ENCODE data around the gene TBC1D22A.

Gene TBC1D22A

DNA sequence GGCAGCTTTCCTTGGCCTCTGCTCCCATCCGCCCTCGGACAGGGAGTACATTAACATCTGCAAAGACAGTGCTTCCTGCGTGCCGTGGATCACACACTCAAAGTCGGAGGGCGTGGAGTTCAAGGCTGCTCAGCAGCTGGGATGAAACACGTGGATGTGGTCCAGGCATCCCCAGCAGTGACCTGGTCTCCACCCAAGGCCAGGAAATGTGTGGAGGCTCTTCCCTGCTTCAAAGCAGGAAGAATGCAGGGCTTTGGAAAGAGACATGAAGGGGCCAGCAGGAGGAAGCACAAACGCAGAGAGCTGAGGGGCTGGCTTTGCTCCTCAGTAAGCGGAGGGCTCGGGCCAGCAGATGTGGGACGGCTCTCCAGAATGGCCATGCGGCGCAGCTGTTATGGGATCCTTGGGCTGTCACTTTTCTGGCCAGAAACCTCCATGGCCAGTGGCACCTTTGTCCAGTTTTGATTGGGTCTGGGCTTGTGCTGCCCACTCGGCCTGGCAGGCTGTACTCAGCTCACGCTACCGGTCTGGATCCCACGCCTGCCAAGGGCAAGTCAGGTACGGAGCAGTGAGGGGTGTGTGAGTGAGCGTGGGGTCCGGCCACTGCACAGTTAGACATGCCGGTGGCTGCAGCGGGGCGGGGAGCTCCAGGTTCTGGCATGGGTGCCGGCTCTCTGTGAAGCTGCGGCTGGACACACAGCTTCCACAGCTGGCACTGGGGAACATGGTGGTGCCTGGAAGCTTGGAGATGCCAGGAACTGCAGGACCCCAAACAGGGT, 438.0 kb downstream of the TBC1D22A start:
- no peak for DNase-seq (ENCODE audit: low read depth in 2 of 2)

DNA sequence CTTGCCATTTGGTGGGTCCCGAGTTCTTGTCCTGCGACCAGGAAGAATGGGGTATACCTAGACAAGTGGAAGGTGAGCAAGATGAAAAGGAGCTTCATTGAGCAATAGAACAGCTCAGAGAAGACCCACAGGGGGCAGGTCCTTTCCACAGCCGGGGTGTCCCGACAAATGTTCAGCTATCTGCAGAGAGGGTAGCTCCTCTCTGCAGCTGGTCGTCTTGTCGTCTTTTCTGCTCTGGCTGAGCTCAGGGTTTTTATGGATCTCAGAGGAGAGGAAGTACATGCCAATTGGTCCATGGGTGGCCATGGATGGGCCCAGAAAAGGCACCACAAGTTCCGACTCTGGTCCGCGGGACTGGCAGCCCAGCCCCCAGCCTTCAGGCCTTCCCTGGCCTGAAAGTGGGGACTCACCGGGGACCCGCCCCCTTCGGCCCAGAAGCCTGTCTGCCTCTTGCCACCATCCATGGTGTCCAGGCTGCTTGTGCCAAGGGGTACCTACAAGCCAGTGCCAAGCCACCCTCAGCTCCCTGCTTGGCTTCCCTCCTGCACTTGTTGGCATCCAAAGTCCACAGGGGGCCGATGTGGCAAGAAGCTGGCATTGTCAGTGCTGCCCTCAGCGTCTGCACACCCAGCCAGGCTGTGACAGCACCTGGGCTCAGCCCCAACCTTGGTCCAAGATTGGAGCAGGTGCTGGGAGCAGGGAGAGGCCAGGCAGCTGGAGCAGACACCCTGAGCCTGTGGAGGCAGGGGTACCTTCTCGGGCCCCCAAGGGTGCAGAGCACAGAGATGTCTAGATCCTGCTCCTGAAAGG, 438.9 kb downstream of the TBC1D22A start:
- no peak for DNase-seq (ENCODE audit: low read depth in 2 of 2)

DNA sequence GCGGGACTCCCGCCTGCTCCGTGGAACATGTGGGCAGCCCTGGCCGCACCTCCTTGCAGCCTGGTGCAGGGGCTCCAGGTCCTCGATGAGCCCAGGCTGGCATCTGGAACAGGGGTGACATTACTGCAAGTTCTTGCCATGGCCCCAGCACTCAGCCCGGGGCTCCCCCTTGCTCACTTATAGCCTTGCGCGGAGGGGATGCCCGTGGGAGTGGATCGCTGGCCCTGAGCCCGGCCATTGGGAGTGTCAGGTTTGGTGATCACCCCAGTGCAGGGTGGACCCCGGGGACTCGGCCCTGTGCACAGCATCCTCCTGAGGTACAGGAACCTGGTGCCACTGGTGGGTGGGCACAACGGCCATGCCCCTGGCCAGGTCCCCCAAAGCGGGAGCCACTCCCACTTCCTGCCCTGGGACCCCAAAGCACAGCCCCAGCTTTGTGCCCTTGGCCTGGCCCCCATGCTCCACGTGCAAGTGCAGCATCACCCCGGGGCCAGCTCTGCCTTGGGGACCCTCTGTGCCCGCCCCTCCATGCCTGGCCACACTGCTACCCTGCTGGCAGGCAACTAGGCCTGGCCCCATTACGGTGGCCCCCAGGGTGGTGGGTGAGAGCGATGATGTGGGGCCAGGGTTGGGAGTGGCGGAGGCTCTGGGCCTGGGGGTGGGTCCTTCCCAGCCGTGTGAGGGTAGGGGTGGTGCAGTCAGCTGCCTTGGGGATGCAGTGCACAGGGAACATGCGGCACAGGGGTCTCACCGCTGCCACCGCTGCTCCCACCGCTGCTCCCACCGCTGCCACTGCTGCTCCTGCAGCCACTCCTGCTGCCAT, 439.8 kb downstream of the TBC1D22A start:
- no peak for DNase-seq (ENCODE audit: low read depth in 2 of 2)

DNA sequence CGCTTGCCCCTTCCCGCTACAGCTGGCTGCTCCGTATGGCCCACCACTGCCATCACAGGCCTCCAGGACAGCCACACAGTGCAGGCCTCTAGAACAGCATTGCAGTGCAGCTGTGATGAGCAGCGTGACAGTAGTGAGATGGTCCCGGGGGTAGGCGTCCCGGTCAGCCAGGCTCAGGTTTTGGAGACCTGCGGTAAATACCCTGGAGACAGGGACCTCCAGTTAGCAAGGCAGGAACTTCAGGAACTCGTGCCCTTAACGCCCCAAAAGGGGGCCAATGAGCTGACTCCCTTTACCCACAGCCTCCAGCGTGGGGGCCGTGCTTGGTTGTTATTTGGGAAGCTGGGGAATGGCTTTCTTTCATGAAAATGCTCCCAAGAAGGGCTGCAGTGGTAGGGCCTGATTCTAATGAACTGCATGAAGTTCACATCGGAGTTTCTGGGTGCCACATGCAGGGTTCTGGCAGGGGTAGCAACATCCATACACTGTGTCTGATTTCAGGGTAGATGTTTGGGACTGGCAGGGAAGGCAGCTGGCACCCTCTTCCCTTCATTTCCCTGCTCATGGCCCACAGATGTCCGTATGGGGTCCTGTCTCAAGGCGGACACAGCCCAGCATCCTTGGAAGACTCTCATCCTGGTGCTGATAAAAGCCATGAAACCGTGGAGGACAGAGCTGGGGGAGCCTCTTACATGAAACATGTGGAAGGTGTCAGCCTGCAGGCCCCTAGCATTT, 440.5 kb downstream of the TBC1D22A start:
- no peak for DNase-seq (ENCODE audit: low read depth in 2 of 2)

DNA sequence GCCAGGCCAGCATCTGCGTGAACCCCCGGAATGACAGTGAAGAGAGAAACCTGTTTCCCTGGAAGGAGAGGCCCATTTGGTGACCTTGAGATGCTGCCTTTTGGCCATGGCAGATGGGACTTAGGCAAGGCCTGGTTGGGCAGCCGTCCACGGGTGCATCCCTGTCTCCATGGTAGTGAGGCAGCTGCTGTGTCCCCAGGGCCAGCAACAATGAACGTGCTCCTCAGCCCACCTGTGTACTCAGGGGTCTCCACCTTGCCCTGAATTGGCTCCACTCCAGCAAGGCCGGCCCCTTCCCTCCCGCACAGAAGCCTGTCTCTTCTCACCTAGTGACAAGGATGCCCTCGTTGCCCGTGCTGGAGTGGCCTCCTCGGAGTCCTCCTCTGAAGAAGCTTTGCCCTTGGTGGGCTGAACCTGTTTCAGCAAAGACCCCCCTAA, 441.1 kb downstream of the TBC1D22A start:
- DNase-seq (ENCODE audit: low read depth in 2 of 2) = no peak

DNA sequence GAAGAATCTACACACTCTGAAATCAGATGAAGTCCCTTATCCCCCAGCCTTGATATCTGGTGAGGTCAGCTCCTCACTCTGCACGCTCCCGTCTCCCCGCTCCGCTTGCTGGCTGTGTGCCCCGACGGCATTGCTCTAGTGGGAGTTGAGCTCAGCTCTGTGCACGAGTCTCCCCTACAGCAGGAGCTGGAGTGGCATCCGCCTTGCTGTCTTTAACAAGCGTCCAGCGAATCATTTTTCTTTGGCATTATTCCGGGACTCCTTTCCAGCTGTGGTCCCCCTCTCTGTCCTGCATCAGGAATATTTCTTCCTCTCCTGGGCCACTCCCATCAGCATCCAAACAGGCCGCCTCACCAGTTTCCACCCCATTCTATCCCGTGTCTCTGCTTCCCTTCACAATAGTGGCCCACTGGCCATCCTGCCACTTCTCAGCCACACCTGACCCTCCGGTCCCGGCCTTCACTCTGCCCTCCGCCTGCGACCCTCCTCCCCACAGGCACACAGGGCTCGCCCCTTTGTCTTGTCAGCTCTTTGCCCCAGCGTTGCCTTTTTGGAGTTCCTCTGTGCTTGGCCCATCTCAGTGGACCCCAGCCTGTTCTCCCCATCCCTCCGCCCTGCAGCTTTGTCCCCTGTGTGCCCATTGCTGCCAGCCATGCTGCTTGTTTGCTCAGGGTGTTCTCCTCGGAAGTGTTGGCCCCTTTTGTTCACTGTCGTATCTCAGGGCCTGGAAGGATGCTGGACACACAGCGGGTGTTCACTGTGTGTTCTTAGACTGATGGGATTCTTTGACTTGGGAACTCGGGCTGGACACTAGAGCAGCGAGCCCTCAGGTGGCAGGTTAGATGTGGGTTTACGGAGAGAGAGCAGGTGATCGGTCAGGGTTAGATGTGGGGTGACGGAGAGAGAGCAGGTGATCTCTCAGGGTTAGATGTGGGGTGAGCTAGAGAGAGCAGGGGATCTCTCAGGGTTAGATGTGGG, 441.8 kb downstream of the TBC1D22A start:
- DNase-seq (ENCODE audit: low read depth in 2 of 2) = no peak

DNA sequence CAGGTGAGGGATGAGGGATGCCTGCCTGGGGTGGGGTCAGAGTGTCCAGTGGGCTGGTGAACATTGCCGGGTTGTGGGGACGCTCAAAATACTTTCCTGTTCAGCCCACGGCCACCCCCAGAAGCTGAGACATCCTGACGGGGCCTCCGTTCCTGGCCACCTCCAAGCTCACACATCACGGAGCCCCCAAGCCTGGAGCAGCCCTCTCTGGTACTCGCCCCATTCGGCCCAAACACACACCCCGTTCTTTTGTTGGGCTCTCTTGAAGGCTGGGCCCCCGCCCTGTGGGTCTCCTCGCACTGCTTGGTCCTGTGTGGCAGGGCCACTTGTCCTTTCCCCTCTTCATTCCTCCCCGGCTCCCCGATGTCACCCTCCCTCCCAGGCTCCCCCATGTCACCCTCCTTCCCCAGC, 442.6 kb downstream of the TBC1D22A start:
- DNase-seq (ENCODE audit: low read depth in 2 of 2) = no peak

DNA sequence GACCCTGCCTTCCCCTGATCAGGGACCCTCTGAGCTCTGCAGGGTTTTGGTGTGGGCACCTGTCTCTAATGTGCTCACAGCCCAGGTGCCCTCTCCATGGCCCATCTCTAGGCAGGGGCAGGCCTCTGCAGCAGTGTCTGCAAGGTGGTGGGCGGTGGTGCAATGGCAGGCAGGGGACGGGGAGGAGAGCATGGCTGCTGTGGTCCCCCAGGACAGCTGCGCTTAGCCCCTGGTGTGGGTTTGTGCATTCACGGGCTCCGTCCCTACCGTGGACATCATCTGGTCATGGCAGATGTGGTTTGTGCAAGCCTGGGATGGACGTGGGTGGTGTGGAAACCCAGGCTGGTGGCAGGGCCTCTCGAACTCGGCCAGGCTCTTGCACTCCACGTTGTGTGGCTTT, 443.1 kb downstream of the TBC1D22A start:
- DNase-seq (ENCODE audit: low read depth in 2 of 2) = no peak

DNA sequence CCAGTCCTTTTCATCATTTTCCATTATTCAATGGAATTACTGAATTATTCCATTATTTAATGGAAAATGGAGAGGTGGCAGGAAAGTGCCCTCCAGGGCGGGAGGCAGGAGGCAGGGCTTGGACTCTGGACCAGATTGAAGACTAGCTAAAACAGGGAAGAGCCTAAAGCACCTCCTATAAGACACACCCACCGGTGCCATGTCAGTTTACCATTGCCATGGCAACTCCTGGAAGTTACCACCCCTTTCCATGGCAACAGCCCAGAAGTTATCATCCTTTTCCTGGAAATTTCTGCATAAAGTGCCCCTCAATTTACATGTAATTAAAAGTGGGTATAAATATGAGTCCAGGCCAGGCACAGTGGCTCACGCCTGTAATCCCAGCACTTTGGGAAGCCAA, 443.7 kb downstream of the TBC1D22A start:
- DNase-seq (ENCODE audit: low read depth in 2 of 2) = no peak

DNA sequence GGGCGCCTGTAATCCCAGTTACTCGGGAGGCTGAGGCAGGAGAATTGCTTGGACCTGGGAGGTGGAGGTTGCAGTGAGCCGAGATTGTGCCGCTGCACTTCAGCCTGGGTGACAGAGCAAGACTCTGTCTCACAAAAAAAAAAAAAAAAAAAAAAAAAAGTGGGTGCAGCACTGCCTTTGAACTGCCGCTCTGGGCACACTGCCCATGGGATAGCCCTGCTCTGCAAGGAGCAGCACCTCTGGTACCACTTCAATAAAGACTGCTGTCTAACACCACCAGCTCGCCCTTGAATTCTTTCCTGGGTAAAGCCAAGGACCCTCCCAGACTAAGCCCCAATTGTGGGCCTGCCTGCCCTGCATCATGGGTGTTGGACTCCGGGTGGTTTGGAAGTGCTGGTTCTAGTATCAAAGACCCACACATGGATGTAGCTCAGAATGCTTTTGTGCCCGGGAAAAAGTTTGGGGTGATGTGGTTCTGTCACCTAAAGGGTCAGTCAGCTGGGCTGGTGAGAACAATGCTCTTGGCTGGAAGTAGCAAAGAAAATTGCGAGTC, 444.3 kb downstream of the TBC1D22A start:
- no peak for DNase-seq (ENCODE audit: low read depth in 2 of 2)

DNA sequence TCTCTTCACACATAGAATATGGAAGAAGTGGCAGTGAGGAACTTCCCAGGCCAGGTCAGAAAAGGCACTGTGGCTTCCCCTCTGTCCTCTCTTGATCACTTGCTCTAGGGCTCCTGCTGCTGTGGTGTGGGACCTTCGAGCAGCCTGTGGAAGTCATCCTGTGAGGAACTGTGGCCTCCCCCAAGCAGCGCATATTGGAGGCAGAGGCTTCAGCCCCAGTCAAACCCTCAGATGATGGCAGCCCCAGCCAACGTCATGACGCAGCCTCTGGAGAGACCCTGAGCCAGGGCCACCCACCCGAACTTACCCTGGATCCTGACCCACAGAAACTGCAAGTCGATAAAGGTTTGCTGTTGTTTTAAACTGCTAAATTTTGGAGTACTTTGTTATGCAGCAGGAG, 444.9 kb downstream of the TBC1D22A start:
- DNase-seq (ENCODE audit: low read depth in 2 of 2) = no peak

DNA sequence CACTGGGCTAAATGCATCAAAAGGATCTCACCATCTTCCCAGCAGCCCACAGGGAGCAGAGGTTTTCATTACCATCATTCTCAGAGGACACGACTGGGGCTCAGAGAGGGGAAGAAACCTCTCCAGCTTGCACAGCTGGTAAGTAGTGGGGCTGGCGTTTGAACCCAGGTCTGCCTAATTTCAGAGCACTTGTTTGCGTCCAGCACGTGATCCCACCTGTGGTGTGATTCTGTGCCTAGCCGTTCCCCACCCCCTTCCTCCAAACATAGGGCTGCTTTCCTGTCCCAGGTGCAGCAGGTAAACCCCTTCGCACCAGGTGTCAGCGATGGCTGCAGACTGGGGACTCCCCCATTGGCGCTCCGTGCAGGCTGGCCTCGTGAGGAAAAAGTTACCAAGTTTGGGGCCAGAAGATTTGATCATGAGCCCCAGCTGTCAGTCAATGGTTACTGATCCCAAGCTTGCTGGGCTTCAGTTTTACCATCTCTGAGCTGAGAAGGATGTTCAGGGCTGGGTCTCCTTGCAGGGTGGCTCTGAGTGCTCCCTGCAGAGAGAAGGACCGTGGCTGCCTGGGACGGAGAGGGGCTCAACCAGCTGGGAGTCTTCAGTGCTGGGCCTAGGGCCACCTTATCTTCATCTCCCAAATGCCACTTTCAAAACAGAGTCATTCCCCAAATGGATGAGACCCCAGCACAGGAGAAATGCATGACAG, 445.6 kb downstream of the TBC1D22A start:
- no peak for DNase-seq (ENCODE audit: low read depth in 2 of 2)

DNA sequence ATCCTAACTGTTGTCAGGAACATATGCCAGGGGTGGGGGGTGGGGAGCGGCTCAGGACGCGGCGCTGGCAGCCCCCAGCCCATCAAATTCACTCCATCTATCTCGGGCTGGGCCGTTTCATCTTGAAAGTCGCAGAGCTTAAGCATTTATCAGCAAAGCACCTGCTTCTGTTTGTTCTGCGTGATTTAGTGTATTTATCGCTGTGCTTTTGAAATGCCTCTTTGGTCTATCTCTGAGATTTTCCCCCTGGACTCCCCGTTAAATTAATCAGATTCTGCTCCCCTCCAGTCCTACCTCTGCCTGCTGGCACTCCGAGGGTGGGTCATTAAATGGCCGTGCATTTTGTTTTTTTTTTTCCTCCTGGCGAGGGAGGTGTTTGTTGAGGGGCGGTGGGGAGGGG, 446.2 kb downstream of the TBC1D22A start:
- DNase-seq (ENCODE audit: low read depth in 2 of 2) = no peak

DNA sequence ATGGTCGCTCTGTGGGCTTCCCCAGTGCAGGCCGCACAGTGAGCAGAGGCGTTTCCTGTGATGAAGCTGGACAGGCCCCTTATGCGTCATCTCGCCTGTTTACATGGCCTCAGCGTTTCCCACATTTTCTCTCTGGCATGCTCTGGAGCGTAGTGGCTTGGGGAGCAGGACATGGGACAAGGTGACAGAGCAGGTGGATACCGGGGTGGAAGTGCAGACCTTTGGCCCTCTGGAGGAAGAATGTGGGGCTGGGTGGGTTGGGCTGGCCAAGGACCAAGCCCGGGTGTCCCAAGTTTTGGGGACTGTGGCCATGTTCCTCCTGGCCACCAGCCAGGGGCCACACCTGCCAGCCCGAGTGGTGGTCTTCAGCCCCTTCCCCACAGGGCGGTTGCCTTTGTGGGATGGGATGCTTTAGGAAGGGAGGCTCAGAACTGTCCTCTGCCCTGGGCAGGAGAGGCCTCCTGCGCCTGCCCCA, 446.6 kb downstream of the TBC1D22A start:
- no peak for DNase-seq (ENCODE audit: low read depth in 2 of 2)

DNA sequence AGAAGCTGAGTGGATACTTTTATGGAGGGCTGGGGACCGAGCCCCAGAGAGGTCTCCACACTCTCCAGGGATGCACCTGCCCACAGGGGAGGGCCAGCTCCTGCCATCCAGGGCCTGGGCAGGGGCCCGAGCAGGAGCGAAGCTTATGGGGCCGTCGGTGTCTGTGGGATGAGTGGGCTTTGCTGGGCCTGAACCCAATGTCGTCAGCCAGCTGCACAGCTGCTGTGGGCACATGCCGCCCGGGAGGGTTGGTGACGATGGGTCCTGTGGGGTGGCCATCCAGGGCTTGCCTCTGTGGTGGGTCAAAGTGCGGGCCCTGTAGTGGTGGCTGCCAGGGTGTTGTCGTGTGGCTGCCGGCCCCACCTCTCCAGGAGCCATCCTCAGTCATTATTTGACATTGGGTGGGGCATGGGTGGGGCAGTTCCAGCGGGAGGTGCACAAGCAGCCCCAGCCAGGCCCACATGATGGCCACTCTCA, 447.1 kb downstream of the TBC1D22A start:
- DNase-seq (ENCODE audit: low read depth in 2 of 2) = no peak

DNA sequence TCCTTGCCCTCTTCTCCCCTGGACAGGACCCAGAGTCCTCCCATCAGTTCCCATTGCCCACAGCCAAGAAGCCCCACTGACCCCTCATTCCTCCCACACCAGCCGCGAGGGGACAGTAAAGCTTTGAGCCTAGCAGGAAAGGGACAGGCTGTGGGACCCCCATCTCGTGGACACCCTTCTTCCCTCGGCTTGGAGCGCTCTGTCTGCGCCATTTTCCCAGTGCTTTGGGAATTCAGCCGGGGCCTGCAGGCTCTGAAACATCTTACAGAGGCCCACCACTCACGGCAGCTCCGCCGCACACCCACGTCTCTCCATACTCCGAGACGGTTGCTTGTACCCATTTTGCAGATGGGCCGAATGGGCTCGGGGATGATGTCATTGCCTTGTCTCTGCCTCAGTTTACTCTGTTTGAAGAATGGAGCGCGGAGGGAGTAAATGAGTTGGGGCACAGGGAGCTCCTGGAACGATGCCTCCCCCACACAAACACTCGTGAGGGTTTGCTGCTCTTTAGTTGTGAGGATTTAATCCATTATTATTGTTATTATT, 447.7 kb downstream of the TBC1D22A start:
- no peak for DNase-seq (ENCODE audit: low read depth in 2 of 2)

DNA sequence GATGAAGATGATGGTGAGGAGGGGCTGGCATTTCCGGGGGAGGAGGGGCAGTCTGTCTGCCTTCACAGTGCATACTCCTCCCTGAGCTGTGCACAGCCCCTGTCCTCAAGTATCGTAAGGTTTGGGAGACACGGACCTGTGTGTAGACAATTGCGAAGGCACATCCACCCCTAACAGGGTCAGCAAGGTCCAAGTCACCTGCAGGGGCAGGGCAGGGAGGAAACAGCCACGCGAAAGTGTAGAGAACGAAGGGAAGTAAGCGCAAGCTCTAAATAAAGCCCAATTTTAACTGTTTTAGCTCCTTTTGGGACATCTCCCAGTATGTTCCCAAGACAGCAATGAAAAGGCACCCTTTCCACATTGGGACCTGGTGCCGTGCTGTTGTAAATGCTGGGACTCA, 448.2 kb downstream of the TBC1D22A start:
- DNase-seq (ENCODE audit: low read depth in 2 of 2) = no peak

DNA sequence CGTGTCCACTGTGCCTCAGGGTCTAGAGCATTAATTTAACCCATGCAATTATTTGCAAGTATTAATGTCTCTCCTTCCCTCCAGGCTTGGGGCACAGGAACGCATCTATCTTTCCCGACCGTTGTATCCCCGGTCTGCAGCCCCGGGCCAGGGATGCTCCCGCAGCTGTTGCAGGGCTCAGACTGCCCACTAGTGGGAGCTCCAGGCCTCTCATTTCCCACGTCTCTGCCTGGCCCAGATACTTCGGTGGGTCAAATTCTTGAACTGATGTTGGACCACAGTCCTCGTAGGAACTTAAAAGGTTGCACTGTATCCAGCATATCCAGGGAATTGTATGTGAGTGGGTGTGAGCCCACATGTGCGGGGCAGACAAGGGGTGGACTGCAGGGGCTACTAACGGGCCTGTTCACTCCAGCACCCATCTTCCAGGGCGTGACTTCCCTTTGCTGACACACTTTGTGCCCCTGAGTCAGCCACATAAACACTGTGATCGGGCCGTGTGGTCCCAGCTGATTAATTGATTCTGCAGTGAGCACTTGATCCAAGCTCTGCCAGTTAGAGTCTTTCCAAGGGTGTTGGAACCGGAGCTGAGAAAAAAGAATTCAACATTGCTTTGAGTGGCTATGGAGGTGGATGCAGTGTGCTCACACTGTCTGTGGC, 451.3 kb downstream of the TBC1D22A start:
- no peak for DNase-seq (ENCODE audit: low read depth in 2 of 2)

All from fibroblast of skin of left quadriceps (primary cell).